A549 (cell line): ENCODE results near the gene CLDND2. TPM values are rescaled to one million over a fixed set of nuclear protein-coding genes. Genes with fewer than 3 reads are reported as not detected.
A peak's percentile ranks its signal among the peaks of the same experiment; 100 is the strongest.

Experiments used
- ATAC-seq, 2 experiments: fragments of 200-7000 bp in 1 of 2; fragments of >200 bp in 1 of 2; cut with Nextera tagmentation in 1 of 2; cut with Tn5 transposase in 1 of 2; 3 replicates each; pipeline versions ENCODE4 v1.8.0 to v1.9.1; 2018 to 2020; ENCODE audit warnings: mild to moderate bottlenecking in 1 of 2, moderate library complexity in 1 of 2
- CTCF ChIA-PET: fragments of 300-600 bp; sonication (Branson Sonifier 250); formaldehyde crosslinking; extraction: SDS; loops from one replicate; lab custom pipeline; 2021; ENCODE audit warnings: antibody characterized with exemption, inconsistent platforms; lab: Yijun Ruan, JAX
- POLR2A ChIA-PET: fragments of 350-600 bp; formaldehyde crosslinking; extraction: SDS; loops from one replicate; lab custom pipeline; 2021; ENCODE audit warnings: antibody characterized with exemption, inconsistent platforms; lab: Yijun Ruan, JAX
- DNase-seq, 2 experiments: peaks; one replicate each; pipeline versions ENCODE4 v3.0.0 to v3.0.0-alpha.2; 2011 to 2016; ENCODE audit warnings: low read depth in 1 of 2, low spot score in 1 of 2
- FAIRE-seq: peaks from 2 replicates; lab custom pipeline; 2011; peaks lifted over from hg19 to GRCh38; lab: Jason Lieb, UNC
- H3K27ac ChIP-seq, 2 experiments: fragments of >200 bp; sonication (Bioruptor Twin); formaldehyde crosslinking; 3 replicates each; pipeline ENCODE4 v1.5.1; 2016 to 2017
- H3K4me1 ChIP-seq: fragments of >200 bp; sonication (Bioruptor Twin); formaldehyde crosslinking; 3 replicates; pipeline ENCODE4 v1.6.1; 2016
- H3K4me2 ChIP-seq: fragments of >200 bp; sonication (Bioruptor Twin); formaldehyde crosslinking; 3 replicates; pipeline ENCODE4 v1.6.1; 2016
- H3K4me3 ChIP-seq: fragments of >200 bp; sonication (Bioruptor Twin); formaldehyde crosslinking; 3 replicates; pipeline ENCODE4 v1.5.1; 2016
- H3K9me3 ChIP-seq: fragments of >200 bp; sonication (Bioruptor Twin); formaldehyde crosslinking; 3 replicates; pipeline ENCODE4 v1.6.1; 2016
- ATOH8 ChIP-seq: fragments of 250-450 bp; sonication (Bioruptor Pico); IDR thresholded peaks from 2 replicates; pipeline ENCODE4 v1.5.0; 2020; ENCODE audit warnings: low read depth, mild to moderate bottlenecking, moderate library complexity
- BHLHE40 ChIP-seq: IDR thresholded peaks from 2 replicates; pipeline ENCODE4 v1.6.1; 2012; ENCODE audit warnings: low read depth, low read length, inconsistent platforms
- CBX2 ChIP-seq: fragments of 200-600 bp; sonication (generic); IDR thresholded peaks from 2 replicates; pipeline ENCODE4 v1.6.1; 2016; ENCODE audit warnings: low read depth, mild to moderate bottlenecking, borderline replicate concordance
- EHMT2 ChIP-seq: fragments of 200-600 bp; sonication (generic); IDR thresholded peaks from 2 replicates; pipeline ENCODE4 v1.6.1; 2016; ENCODE audit warnings: antibody characterized with exemption, low read depth, mild to moderate bottlenecking, moderate library complexity
- ESRRA ChIP-seq: fragments of 150-350 bp; IDR thresholded peaks from 2 replicates; pipeline ENCODE4 v1.6.1; 2014; ENCODE audit warnings: mild to moderate bottlenecking, low read length, borderline replicate concordance
- FOSL2 ChIP-seq, 2 experiments: fragments of 450-650 bp in 1 of 2; fragments of >200 bp in 1 of 2; sonication (Bioruptor Twin) in 1 of 2; formaldehyde crosslinking; IDR thresholded peaks; 2 replicates each; pipeline versions ENCODE4 v1.5.0 to v1.6.1; 2016 to 2020; ENCODE audit warnings: mild to moderate bottlenecking in 1 of 2, moderate library complexity in 1 of 2
- GATA3 ChIP-seq: IDR thresholded peaks from 2 replicates; pipeline ENCODE4 v1.6.1; 2012; ENCODE audit warnings: borderline replicate concordance
- HES2 ChIP-seq: fragments of >200 bp; sonication (Bioruptor Twin); formaldehyde crosslinking; IDR thresholded peaks from 2 replicates; pipeline ENCODE4 v1.6.1; 2016
- HEYL ChIP-seq: fragments of 250-450 bp; sonication (Bioruptor Pico); IDR thresholded peaks from 2 replicates; pipeline ENCODE4 v1.8.0; 2021; ENCODE audit warnings: mild to moderate bottlenecking, moderate library complexity
- JUNB ChIP-seq: fragments of >200 bp; sonication (Bioruptor Twin); formaldehyde crosslinking; IDR thresholded peaks from 2 replicates; pipeline ENCODE4 v1.6.1; 2016
- MAX ChIP-seq: IDR thresholded peaks from 2 replicates; pipeline ENCODE4 v1.6.1; 2012
- MYC ChIP-seq: IDR thresholded peaks from 2 replicates; pipeline ENCODE4 v1.6.1; 2012; ENCODE audit warnings: mild to moderate bottlenecking, inconsistent platforms, low read length, improper control_type of control experiment, borderline replicate concordance
- RCOR1 ChIP-seq: fragments of 150-350 bp; IDR thresholded peaks from 2 replicates; pipeline ENCODE4 v1.6.1; 2014; ENCODE audit warnings: antibody characterized with exemption, low read length, low read depth
- RFX5 ChIP-seq: fragments of 450-650 bp; IDR thresholded peaks from 2 replicates; pipeline ENCODE4 v1.7.1; 2014; ENCODE audit warnings: antibody characterized with exemption, mild to moderate bottlenecking, moderate library complexity
- RNF2 ChIP-seq: fragments of 200-600 bp; sonication (generic); IDR thresholded peaks from 2 replicates; pipeline ENCODE4 v1.6.1; 2016; ENCODE audit warnings: low read depth, mild to moderate bottlenecking, antibody characterized with exemption, moderate library complexity, borderline replicate concordance
- TFCP2L1 ChIP-seq: fragments of 250-450 bp; sonication (Bioruptor Pico); IDR thresholded peaks from 2 replicates; pipeline ENCODE4 v1.5.0; 2021; ENCODE audit warnings: mild to moderate bottlenecking
- ZC3H11A ChIP-seq: fragments of 450-650 bp; IDR thresholded peaks from 2 replicates; pipeline ENCODE4 v1.6.1; 2014; ENCODE audit warnings: antibody characterized with exemption, mild to moderate bottlenecking
- ZSCAN20 ChIP-seq: fragments of 250-450 bp; sonication (Bioruptor Pico); IDR thresholded peaks from 2 replicates; pipeline ENCODE4 v1.8.0; 2022; ENCODE audit warnings: mild to moderate bottlenecking, moderate library complexity
- WGBS: methylation state at CpG from one replicate; pipeline ENCODE4 v1.1.6; 2017; ENCODE audit errors: missing lambda C conversion rate; 5-methylcytosine and 5-hydroxymethylcytosine counted together
- polyA plus RNA-seq, 4 experiments: library from polyadenylated mRNA; depleted of rRNA in 3 of 4; stranded (reverse); fragments of >200 nt; fragmentation: RNase III in 1 of 4; extraction: RNeasy Plus Mini Kit Qiagen cat#74134 plus additional on column Dnase treatment in 1 of 4; gene quantifications; 2 replicates in 3 of 4; 3 replicates in 1 of 4; pipeline ENCODE4 v1.2.3, GENCODE V29; 2011 to 2017
- TF ChIP-seq, protein P1 (sequence below): fragments of 250-450 bp; sonication (Bioruptor Pico); IDR thresholded peaks from 2 replicates; pipeline ENCODE4 v1.5.0; 2021; ENCODE audit warnings: mild to moderate bottlenecking, moderate library complexity, borderline replicate concordance

CLDND2 gene
- polyA plus RNA-seq, 2 of the 4 experiments (the other 2 are of a cell fraction) = 1.1 to 2.8 TPM

DNA sequence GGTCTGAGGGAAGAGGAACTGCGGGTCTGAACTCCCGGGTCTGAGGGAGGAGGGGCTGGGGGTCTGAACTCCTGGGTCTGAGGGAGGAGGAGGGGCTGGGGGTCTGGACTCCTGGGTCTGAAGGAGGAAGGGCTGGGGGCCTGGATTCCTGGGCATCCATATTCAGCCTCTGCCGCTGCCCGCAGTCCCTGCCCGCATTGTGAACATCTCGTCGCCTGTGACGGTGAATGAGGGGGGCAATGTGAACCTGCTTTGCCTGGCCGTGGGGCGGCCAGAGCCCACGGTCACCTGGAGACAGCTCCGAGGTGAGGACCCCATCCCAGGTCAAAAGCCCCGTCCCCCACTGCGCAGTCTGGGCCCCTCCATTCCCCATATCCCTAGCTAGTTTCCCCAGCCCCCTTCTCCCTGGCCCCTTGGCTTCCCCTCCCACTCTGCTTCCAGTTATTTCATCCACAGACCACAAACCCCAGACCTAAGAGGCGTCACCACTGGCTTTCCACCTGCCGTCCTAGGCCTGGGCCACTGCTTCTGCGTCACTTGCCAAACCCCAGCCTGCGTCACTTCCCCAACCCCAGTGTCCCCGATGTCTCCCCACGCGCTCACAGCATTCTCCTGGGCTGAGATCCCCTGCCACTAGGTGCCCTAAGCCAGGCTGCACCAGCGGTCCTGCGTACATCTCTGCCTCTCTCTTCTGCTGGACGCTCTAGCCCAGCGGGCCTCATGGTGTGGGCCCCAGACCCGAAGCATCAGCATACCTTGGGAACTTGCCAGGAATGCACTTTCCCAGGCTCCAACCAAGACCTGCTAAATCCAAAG, 43.4 kb downstream of the CLDND2 start:
- Histone ChIP-seq H3K4me3 (no peak overlapping the region), H3K4me1 (peaks cover 14% of the 10 kb centered on the region; the same call in 2 of the 3 replicates), H3K27ac (no peak overlapping the region), H3K4me2 (no peak overlapping the region), H3K9me3 (no peaks in the 10 kb centered on the region)
- no peak for DNase-seq
- TF ChIP-seq RCOR1 = no peak
- no peak for TF ChIP-seq FOSL2 (IDR thresholded peaks at IDR 0.05)
- no peak for TF ChIP-seq FOSL2 (CRISPR knock-in tag; IDR thresholded peaks at IDR 0.05)
- TF ChIP-seq ATOH8 (CRISPR knock-in tag) = no peak
- TF ChIP-seq MAX = no peak
- TF ChIP-seq, protein P1, sequence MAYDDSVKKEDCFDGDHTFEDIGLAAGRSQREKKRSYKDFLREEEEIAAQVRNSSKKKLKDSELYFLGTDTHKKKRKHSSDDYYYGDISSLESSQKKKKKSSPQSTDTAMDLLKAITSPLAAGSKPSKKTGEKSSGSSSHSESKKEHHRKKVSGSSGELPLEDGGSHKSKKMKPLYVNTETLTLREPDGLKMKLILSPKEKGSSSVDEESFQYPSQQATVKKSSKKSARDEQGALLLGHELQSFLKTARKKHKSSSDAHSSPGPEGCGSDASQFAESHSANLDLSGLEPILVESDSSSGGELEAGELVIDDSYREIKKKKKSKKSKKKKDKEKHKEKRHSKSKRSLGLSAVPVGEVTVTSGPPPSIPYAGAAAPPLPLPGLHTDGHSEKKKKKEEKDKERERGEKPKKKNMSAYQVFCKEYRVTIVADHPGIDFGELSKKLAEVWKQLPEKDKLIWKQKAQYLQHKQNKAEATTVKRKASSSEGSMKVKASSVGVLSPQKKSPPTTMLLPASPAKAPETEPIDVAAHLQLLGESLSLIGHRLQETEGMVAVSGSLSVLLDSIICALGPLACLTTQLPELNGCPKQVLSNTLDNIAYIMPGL (CRISPR knock-in tag) = no peak
- TF ChIP-seq GATA3 = no peak
- no peak for TF ChIP-seq ESRRA
- TF ChIP-seq JUNB = no peak
- no peak for TF ChIP-seq RNF2
- TF ChIP-seq EHMT2 = no peak
- no peak for TF ChIP-seq HEYL
- TF ChIP-seq CBX2 = no peak
- TF ChIP-seq ZSCAN20 (CRISPR knock-in tag) = no peak
- FAIRE-seq = no peak
- peak in 1 of 2 experiments; percentile 15; a peak in 3 of 6 replicates for ATAC-seq
- ChIA-PET CTCF (interaction anchor here (0.5 to 1.2 kb wide), 2 partner anchors 10 to 76 kb away, joined by 3 to 5 read pairs; no protein-coding TSS in a partner anchor), POLR2A (interaction anchor here (1.1 kb wide), 1 partner anchor 14 kb away, joined by 4 read pairs; no protein-coding TSS in a partner anchor)
- 46% methylated on average over 26 of the region's 26 CpGs for WGBS

GRCh38 chr19:51324167-51324481, 44.7 kb downstream of the CLDND2 start:
- TF ChIP-seq HES2 (no peak), MYC (no peak), RFX5 (no peak), ZC3H11A (no peak), HEYL (no peak), ESRRA (no peak), BHLHE40 (no peak), TFCP2L1 (CRISPR knock-in tag) (no peak), ATOH8 (CRISPR knock-in tag) (no peak), CBX2 (no peak)
- Histone ChIP-seq H3K27ac (no peak overlapping the region), H3K4me3 (no peak overlapping the region), H3K4me2 (no peak overlapping the region), H3K4me1 (peaks cover 14% of the 10 kb centered on the region; the same call in 2 of the 3 replicates), H3K9me3 (no peaks in the 10 kb centered on the region)
- FAIRE-seq = no peak
- no peak for ATAC-seq
- DNase-seq = no peak
- ChIA-PET POLR2A (interaction anchor here (1.2 kb wide), 1 partner anchor 16 kb away, joined by 7 read pairs; no protein-coding TSS in a partner anchor), CTCF (interaction anchor here (1.2 kb wide), 1 partner anchor 9 kb away, joined by 5 read pairs; no protein-coding TSS in a partner anchor)
- 65% methylated on average over 6 of the region's 6 CpGs for WGBS
